Measurements from ENCODE around the gene TBC1D1. TPM values are rescaled to one million over a fixed set of nuclear protein-coding genes. Genes with fewer than 3 reads are reported as not detected.

The TBC1D1 gene
- total RNA-seq, 1 experiment from 2014 or later, result 56.0 TPM

DNA sequence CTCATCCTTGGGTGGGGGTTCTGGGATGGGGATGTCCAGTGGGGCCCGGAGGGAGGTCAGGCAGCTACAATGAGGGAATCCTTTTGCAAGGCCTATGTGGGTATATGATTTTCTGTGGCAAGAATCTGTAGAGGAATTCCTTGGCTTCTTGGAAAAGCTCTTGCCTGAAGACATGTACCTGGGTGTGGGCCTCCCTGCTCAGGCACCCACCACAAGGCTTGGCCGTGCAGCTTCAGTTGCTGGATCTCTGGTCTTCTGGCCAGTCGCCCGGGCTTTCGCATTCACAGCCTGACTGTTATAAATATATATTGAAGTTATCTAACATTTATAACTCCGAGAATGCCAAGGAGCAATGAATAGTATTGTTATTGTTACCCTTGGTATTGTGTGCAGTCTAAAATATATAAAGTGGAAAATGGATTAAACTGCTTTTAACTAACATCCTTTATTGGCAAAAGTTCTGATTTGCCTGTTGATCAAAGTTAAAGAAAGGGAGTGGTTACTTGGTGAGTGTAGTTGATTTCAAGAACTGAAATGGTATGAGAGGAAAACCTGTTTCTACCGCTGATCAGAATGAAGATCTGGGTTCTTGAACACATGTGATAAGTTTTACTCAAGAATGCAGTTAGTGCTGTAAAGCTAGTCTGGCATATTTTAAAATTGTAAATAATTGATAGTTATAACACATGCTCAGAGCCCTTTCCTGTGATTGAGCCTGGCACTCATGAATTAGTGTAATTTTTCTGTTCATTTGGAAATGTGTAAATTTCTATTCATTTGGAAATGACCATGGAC, 105.3 kb downstream of the TBC1D1 start:
- H3K4me1 ChIP-seq (ENCODE audit: control insufficient read depth, insufficient read depth, low read length), result no peaks in the 10 kb centered on the region
- intact Hi-C loops (cut with micrococcal nuclease; ENCODE audit: unreplicated experiment) (no loop called here), in situ Hi-C loops (cut with HindIII; ENCODE audit: low pct_unique_long_range_greater_than_20kb, low sequenced_read_pairs) (no loop called here)
- TF ChIP-seq, protein P1, sequence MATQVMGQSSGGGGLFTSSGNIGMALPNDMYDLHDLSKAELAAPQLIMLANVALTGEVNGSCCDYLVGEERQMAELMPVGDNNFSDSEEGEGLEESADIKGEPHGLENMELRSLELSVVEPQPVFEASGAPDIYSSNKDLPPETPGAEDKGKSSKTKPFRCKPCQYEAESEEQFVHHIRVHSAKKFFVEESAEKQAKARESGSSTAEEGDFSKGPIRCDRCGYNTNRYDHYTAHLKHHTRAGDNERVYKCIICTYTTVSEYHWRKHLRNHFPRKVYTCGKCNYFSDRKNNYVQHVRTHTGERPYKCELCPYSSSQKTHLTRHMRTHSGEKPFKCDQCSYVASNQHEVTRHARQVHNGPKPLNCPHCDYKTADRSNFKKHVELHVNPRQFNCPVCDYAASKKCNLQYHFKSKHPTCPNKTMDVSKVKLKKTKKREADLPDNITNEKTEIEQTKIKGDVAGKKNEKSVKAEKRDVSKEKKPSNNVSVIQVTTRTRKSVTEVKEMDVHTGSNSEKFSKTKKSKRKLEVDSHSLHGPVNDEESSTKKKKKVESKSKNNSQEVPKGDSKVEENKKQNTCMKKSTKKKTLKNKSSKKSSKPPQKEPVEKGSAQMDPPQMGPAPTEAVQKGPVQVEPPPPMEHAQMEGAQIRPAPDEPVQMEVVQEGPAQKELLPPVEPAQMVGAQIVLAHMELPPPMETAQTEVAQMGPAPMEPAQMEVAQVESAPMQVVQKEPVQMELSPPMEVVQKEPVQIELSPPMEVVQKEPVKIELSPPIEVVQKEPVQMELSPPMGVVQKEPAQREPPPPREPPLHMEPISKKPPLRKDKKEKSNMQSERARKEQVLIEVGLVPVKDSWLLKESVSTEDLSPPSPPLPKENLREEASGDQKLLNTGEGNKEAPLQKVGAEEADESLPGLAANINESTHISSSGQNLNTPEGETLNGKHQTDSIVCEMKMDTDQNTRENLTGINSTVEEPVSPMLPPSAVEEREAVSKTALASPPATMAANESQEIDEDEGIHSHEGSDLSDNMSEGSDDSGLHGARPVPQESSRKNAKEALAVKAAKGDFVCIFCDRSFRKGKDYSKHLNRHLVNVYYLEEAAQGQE (IDR thresholded peaks at IDR 0.05; ENCODE audit: insufficient read depth in 1 of 2, low read depth in 2 of 2, low read length in 1 of 2), result no peak
- TF ChIP-seq POLR2AphosphoS5 (IDR thresholded peaks at IDR 0.05; ENCODE audit: low read depth, low read length) (no peak), SIN3A (IDR thresholded peaks at IDR 0.05; ENCODE audit: borderline replicate concordance, insufficient read depth, low read depth, low read length) (no peak), TCF7L2 (IDR thresholded peaks at IDR 0.05; ENCODE audit: low read depth, low read length) (no peak)
- TF ChIP-seq, protein P2, sequence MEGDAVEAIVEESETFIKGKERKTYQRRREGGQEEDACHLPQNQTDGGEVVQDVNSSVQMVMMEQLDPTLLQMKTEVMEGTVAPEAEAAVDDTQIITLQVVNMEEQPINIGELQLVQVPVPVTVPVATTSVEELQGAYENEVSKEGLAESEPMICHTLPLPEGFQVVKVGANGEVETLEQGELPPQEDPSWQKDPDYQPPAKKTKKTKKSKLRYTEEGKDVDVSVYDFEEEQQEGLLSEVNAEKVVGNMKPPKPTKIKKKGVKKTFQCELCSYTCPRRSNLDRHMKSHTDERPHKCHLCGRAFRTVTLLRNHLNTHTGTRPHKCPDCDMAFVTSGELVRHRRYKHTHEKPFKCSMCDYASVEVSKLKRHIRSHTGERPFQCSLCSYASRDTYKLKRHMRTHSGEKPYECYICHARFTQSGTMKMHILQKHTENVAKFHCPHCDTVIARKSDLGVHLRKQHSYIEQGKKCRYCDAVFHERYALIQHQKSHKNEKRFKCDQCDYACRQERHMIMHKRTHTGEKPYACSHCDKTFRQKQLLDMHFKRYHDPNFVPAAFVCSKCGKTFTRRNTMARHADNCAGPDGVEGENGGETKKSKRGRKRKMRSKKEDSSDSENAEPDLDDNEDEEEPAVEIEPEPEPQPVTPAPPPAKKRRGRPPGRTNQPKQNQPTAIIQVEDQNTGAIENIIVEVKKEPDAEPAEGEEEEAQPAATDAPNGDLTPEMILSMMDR (IDR thresholded peaks at IDR 0.05), result no peak
- H3K36me3 ChIP-seq (ENCODE audit: control insufficient read depth, insufficient read depth, low read length), result no peaks in the 10 kb centered on the region
- CTCF ChIA-PET, result no interaction called here
- no peak overlapping the region for H3K27ac ChIP-seq (ENCODE audit: low read length)
- no peaks in the 10 kb centered on the region for H3K9me3 ChIP-seq (ENCODE audit: control insufficient read depth, insufficient read depth, low read depth, low read length)
- DNase-seq (ENCODE audit: low read depth, low spot score) (no peak), ATAC-seq (no peak)
- H3K27me3 ChIP-seq (ENCODE audit: control insufficient read depth, insufficient read depth, low read length), result no peaks in the 10 kb centered on the region
- no peak overlapping the region for H3K4me3 ChIP-seq (ENCODE audit: low read depth in 2 of 2, low read length in 2 of 2)
- BruUV-seq (replicated peaks), result no TSS peak
- POLR2A ChIA-PET, result no interaction called here

DNA sequence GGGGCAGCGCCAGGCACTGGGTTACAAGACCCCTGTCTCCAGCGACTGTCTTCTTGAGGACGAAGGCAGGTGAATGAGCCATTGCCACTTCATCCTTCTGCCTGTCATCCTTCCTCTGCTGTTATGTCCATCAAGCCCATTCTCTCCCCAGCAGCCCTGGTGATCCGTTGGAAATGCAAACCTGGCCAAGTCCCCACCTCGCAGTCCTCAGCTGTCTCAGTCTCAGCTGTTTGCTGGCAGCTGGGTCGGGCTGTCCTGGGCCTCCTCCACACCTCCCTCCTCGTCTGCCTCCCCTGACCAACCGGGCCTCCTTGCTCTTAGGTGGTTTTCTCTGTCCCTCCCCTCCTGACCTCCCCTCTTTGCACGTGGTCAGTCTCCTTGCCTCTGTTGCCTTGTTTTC, 107.3 kb downstream of the TBC1D1 start:
- ChIA-PET CTCF (no interaction called here), POLR2A (no interaction called here)
- intact Hi-C loops (cut with micrococcal nuclease; ENCODE audit: unreplicated experiment) (no loop called here), in situ Hi-C loops (cut with HindIII; ENCODE audit: low pct_unique_long_range_greater_than_20kb, low sequenced_read_pairs) (no loop called here)
- Histone ChIP-seq H3K27me3 (ENCODE audit: control insufficient read depth, insufficient read depth, low read length) (no peaks in the 10 kb centered on the region), H3K4me3 (ENCODE audit: low read depth in 2 of 2, low read length in 2 of 2) (no peak overlapping the region), H3K9me3 (ENCODE audit: control insufficient read depth, insufficient read depth, low read depth, low read length) (no peaks in the 10 kb centered on the region), H3K4me1 (ENCODE audit: control insufficient read depth, insufficient read depth, low read length) (no peaks in the 10 kb centered on the region), H3K27ac (ENCODE audit: low read length) (no peak overlapping the region), H3K36me3 (ENCODE audit: control insufficient read depth, insufficient read depth, low read length) (no peaks in the 10 kb centered on the region)
- no peak for DNase-seq (ENCODE audit: low read depth, low spot score)
- ATAC-seq, result no peak
- no TSS peak for BruUV-seq (replicated peaks)
- TF ChIP-seq TCF7L2 (IDR thresholded peaks at IDR 0.05; ENCODE audit: low read depth, low read length) (no peak), SIN3A (IDR thresholded peaks at IDR 0.05; ENCODE audit: borderline replicate concordance, insufficient read depth, low read depth, low read length) (no peak), POLR2AphosphoS5 (IDR thresholded peaks at IDR 0.05; ENCODE audit: low read depth, low read length) (no peak)
- TF ChIP-seq, protein P2 (IDR thresholded peaks at IDR 0.05), result no peak
- TF ChIP-seq, protein P1 (IDR thresholded peaks at IDR 0.05; ENCODE audit: insufficient read depth in 1 of 2, low read depth in 2 of 2, low read length in 1 of 2), result no peak
